ENCODE results near the gene RBM48.

RBM48 gene

GRCh38 chr7:92546856-92547497, 18.4 kb downstream of the RBM48 start:
- DNase-seq: no peak

DNA sequence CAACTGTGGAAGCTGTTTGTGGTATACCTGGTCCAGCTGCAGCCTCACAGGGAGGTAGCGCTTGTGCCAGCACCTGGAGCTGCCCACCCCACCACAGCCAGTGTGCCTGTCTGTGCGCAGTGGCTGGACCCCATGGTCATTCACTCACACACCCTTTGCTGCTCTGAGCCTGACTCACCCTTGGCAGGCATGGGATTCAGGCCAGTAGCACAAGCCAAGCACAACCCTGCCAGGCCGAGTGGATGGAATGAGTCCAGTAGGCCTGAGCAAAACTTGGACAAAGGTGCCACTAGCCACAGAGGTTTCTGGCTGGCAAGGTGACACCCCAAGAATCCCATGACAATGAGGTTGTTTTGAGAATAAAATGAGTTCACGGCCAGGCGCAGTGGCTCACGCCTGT, 19.0 kb downstream of the RBM48 start:
- DNase-seq: no peak

DNA sequence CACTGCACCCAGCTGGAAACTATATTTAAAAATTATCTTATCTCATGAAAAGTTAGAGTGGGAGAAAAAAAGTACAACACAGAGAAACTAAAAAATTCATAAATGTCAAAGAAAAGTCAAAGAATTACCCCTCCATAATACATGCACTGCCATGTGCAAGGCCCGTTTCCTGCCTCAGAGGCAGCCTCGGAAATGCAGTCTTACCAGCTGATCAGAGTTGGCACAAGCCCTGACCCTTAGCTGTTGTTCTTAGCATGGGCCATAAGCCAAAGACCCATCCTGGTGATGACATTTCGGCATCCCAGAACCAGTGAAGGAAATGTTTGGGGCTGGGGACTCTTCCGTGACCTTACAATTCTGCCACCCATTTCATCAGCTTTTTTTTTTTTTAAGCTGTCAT, 21.6 kb downstream of the RBM48 start:
- no peak for DNase-seq

- no peak for DNase-seq
Observed at GRCh38 chr7:92557249-92557648, 28.7 kb downstream of the RBM48 start.

GRCh38 chr7:92557808-92558362, 29.3 kb downstream of the RBM48 start:
- no peak for DNase-seq

GRCh38 chr7:92560602-92561001, 32.0 kb downstream of the RBM48 start:
- no peak for DNase-seq

GRCh38 chr7:92563345-92563744, 34.8 kb downstream of the RBM48 start:
- no peak for DNase-seq

DNA sequence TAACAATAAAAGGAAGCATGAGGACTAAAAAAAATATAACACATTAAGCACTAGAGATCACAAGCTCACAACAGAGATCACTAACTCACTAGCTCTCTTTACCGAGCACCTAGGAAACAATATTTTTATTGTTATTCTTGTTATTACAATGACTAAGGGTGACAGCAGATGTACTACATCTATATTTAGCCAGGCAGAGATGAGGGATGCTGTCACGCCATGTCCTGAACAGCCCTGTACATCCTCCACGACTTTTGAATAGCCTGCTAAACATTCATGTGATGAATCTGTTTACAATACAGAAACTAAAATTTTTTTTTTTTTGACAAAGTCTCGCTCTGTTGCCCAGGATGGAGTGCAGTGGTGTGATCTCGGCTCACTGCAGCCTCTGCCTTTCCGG, 38.9 kb downstream of the RBM48 start:
- no peak for DNase-seq

GRCh38 chr7:92569137-92569536, 40.5 kb downstream of the RBM48 start:
- DNase-seq: no peak

DNA sequence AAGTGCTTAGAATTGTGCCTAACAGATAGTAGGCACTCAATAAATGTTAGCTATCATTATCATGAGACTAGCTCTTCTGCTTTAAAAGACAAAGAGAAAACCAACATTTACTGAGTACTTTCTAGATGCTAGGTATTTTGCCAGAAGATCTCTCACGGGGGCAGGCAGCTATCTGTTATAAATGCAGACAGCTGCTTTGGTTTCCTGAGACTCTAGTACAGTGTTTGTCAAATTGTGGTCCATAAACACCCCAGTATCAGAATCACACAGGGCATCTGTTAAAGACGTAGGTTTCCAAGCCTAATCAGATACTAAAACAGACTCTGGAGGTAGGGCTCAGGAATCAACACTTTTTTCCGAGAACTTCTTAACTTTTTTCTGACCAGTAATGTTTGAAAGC, 47.7 kb downstream of the RBM48 start:
- DNase-seq: no peak

- DNase-seq: no peak
Observed at GRCh38 chr7:92582948-92583347, 54.4 kb downstream of the RBM48 start.

DNA sequence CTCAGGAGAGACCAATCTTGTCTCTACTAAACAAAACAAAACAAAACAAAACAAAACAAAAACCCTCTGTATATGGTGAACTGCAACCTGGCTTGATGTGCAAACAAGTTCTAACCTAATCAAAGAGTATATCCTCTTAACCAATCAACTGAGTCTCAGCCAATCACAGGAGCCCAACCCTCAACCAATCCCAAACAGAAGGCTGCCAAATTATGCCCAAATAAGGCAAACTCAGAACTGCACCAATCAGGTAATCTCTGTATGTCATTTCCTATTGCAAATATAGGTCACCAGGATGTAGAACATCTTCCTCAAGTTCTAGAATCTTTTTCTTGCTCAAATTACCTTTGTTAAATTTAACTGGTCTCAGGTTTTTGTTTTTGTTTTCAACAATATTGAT, 56.4 kb downstream of the RBM48 start:
- DNase-seq: no peak

DNA sequence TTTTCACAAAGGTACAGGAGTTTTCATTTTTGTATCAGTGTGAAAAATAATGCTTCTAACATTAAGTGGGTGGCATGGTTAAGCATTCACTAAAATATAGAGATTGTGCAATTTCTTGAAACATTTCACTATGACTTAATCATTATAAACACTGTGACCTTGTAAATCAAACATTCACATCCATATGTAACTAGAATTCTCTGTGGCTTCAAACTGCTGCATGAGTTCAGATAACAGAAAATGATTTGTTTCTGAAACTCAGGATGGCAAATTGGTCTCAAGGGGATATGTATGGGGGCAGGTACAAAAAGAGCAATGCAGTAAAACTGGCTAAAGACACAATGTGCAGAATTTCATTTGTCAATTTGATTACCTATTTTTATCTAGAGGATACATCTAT, 57.8 kb downstream of the RBM48 start:
- no peak for DNase-seq

- DNase-seq: no peak
Observed at GRCh38 chr7:92586841-92587240, 58.2 kb downstream of the RBM48 start.

Data from activated CD8-positive, alpha-beta memory T cell treated with anti-CD3 and anti-CD28 coated beads for 24 hours (primary cell).